Measurements from ENCODE around the gene NDFIP1. TPM values are rescaled to one million over a fixed set of nuclear protein-coding genes. Genes with fewer than 3 reads are reported as not detected.
A peak's percentile ranks its signal among the peaks of the same experiment; 100 is the strongest.

The NDFIP1 gene
- total RNA-seq, 1 experiment from 2014 or later = 49.3 TPM

- peak; percentile 89 for DNase-seq (ENCODE audit: low spot score)
- intact Hi-C loops (cut with micrococcal nuclease; ENCODE audit: unreplicated experiment) = no loop called here
- Histone ChIP-seq H3K9me3 (ENCODE audit: low read depth, low read length, poor library complexity, severe bottlenecking) (no peaks in the 10 kb centered on the region), H3K36me3 (ENCODE audit: insufficient read depth, low read length, poor library complexity, severe bottlenecking) (no peaks in the 10 kb centered on the region), H3K27me3 (replicated peaks; ENCODE audit: insufficient read depth, low read depth, low read length, poor library complexity) (no peaks in the 10 kb centered on the region), H3K27ac (ENCODE audit: low read depth, low read length, poor library complexity, severe bottlenecking) (no peak overlapping the region), H3K4me1 (ENCODE audit: insufficient read depth, low read length, poor library complexity, severe bottlenecking) (peaks cover 12% of the 10 kb centered on the region), H3K4me3 (ENCODE audit: low read depth, low read length, poor library complexity, severe bottlenecking) (no peak overlapping the region)
- CTCF ChIA-PET = no interaction called here
- no TSS peak for BruUV-seq (replicated peaks)
- POLR2A ChIA-PET (ENCODE audit: low non-redundant PET) = interaction anchor here (1.0 kb wide), 1 partner anchor 10 kb away, joined by 3 read pairs; no protein-coding TSS in a partner anchor
- TF ChIP-seq CTCF (conservative IDR thresholded peaks at IDR 0.05; ENCODE audit: low read depth, low read length) (no peak), EZH2 (IDR thresholded peaks at IDR 0.05; ENCODE audit: borderline replicate concordance, low read depth, low read length, poor library complexity, severe bottlenecking) (no peak)
These were observed 44.7 kb upstream of the NDFIP1 start for GRCh38 chr5:142063878-142064331.

- ChIA-PET CTCF (no interaction called here), POLR2A (ENCODE audit: low non-redundant PET) (no interaction called here)
- DNase-seq (ENCODE audit: low spot score) = no peak
- no TSS peak for BruUV-seq (replicated peaks)
- Histone ChIP-seq H3K27ac (ENCODE audit: low read depth, low read length, poor library complexity, severe bottlenecking) (no peak overlapping the region), H3K36me3 (ENCODE audit: insufficient read depth, low read length, poor library complexity, severe bottlenecking) (no peaks in the 10 kb centered on the region), H3K4me1 (ENCODE audit: insufficient read depth, low read length, poor library complexity, severe bottlenecking) (peaks cover 12% of the 10 kb centered on the region), H3K9me3 (ENCODE audit: low read depth, low read length, poor library complexity, severe bottlenecking) (no peaks in the 10 kb centered on the region), H3K4me3 (ENCODE audit: low read depth, low read length, poor library complexity, severe bottlenecking) (no peak overlapping the region), H3K27me3 (replicated peaks; ENCODE audit: insufficient read depth, low read depth, low read length, poor library complexity) (no peaks in the 10 kb centered on the region)
- intact Hi-C loops (cut with micrococcal nuclease; ENCODE audit: unreplicated experiment) = no loop called here
- no peak for TF ChIP-seq CTCF (conservative IDR thresholded peaks at IDR 0.05; ENCODE audit: low read depth, low read length)
- no peak for TF ChIP-seq EZH2 (IDR thresholded peaks at IDR 0.05; ENCODE audit: borderline replicate concordance, low read depth, low read length, poor library complexity, severe bottlenecking)
These were observed 43.3 kb upstream of the NDFIP1 start for GRCh38 chr5:142065273-142065672.

- DNase-seq (ENCODE audit: low spot score) = no peak
- no TSS peak for BruUV-seq (replicated peaks)
- CTCF ChIA-PET = no interaction called here
- Histone ChIP-seq H3K27me3 (replicated peaks; ENCODE audit: insufficient read depth, low read depth, low read length, poor library complexity) (no peaks in the 10 kb centered on the region), H3K4me1 (ENCODE audit: insufficient read depth, low read length, poor library complexity, severe bottlenecking) (no peaks in the 10 kb centered on the region), H3K4me3 (ENCODE audit: low read depth, low read length, poor library complexity, severe bottlenecking) (no peak overlapping the region), H3K9me3 (ENCODE audit: low read depth, low read length, poor library complexity, severe bottlenecking) (no peaks in the 10 kb centered on the region), H3K36me3 (ENCODE audit: insufficient read depth, low read length, poor library complexity, severe bottlenecking) (no peaks in the 10 kb centered on the region), H3K27ac (ENCODE audit: low read depth, low read length, poor library complexity, severe bottlenecking) (no peak overlapping the region)
- POLR2A ChIA-PET (ENCODE audit: low non-redundant PET) = no interaction called here
- TF ChIP-seq EZH2 (IDR thresholded peaks at IDR 0.05; ENCODE audit: borderline replicate concordance, low read depth, low read length, poor library complexity, severe bottlenecking) (no peak), CTCF (conservative IDR thresholded peaks at IDR 0.05; ENCODE audit: low read depth, low read length) (no peak)
- intact Hi-C loops (cut with micrococcal nuclease; ENCODE audit: unreplicated experiment) = no loop called here
These were observed 38.8 kb upstream of the NDFIP1 start for GRCh38 chr5:142069606-142070399.
